ENCODE measurements around the gene SLC46A1. TPM values are rescaled to one million over a fixed set of nuclear protein-coding genes. Genes with fewer than 3 reads are reported as not detected.

SLC46A1 gene
- total and polyA plus RNA-seq, 2 donors (not counting 1 experiment from before 2014, with no cell fraction given), result 4.6 to 5.1 TPM

- Histone ChIP-seq H3K4me2 (ENCODE audit: extremely low read depth, insufficient read depth, low read length) (no peak overlapping the region), H4K20me1 (ENCODE audit: control insufficient read depth, extremely low read depth, insufficient read depth, low read length) (no peaks in the 10 kb centered on the region), H3K4me3 (replicated peaks in 1 of 4; ENCODE audit: control extremely low read depth in 1 of 4, insufficient read depth in 1 of 4, low read depth in 3 of 4, low read length in 4 of 4) (no peak overlapping the region), H3K36me3 (ENCODE audit: control insufficient read depth, insufficient read depth, low read length) (no peaks in the 10 kb centered on the region), H3K27ac (ENCODE audit: insufficient read depth, low read length) (no peak overlapping the region), H3K9me3 (ENCODE audit: control insufficient read depth, insufficient read depth, low read depth, low read length) (no peaks in the 10 kb centered on the region), H3K9ac (ENCODE audit: insufficient read depth, low read length) (no peak overlapping the region), H3K4me1 (ENCODE audit: control insufficient read depth, extremely low read depth, insufficient read depth, low read length) (peaks cover 5% of the 10 kb centered on the region), H3K79me2 (ENCODE audit: control insufficient read depth, insufficient read depth, low read length) (no peaks in the 10 kb centered on the region), H3K27me3 (ENCODE audit: control insufficient read depth, insufficient read depth, low read length) (no peaks in the 10 kb centered on the region), H2AFZ (ENCODE audit: low read length) (no peak overlapping the region)
- DNase-seq (ENCODE audit: low read depth in 2 of 2), result no peak
- no peak for TF ChIP-seq CTCF (conservative IDR thresholded peaks at IDR 0.05 in 1 of 2, IDR thresholded peaks at IDR 0.05 in 1 of 2; ENCODE audit: low read depth in 1 of 2, low read length in 2 of 2)
- no peak for TF ChIP-seq EZH2 (IDR thresholded peaks at IDR 0.05; ENCODE audit: low read length, missing control alignments)
Measured at GRCh38 chr17:28367641-28368305, 38.2 kb downstream of the SLC46A1 start.

GRCh38 chr17:28366605-28367004 lies 39.4 kb downstream of the SLC46A1 start:
- no peaks in the 10 kb centered on the region for H3K27me3 ChIP-seq (ENCODE audit: control insufficient read depth, insufficient read depth, low read length)
- no peak for TF ChIP-seq CTCF (conservative IDR thresholded peaks at IDR 0.05 in 1 of 2, IDR thresholded peaks at IDR 0.05 in 1 of 2; ENCODE audit: low read depth in 1 of 2, low read length in 2 of 2)
- no peak for TF ChIP-seq EZH2 (IDR thresholded peaks at IDR 0.05; ENCODE audit: low read length, missing control alignments)
- no peak overlapping the region for H3K9ac ChIP-seq (ENCODE audit: insufficient read depth, low read length)
- no peak overlapping the region for H3K4me3 ChIP-seq (replicated peaks in 1 of 4; ENCODE audit: control extremely low read depth in 1 of 4, insufficient read depth in 1 of 4, low read depth in 3 of 4, low read length in 4 of 4)
- no peaks in the 10 kb centered on the region for H3K36me3 ChIP-seq (ENCODE audit: control insufficient read depth, insufficient read depth, low read length)
- no peak overlapping the region for H2AFZ ChIP-seq (ENCODE audit: low read length)
- no peaks in the 10 kb centered on the region for H4K20me1 ChIP-seq (ENCODE audit: control insufficient read depth, extremely low read depth, insufficient read depth, low read length)
- no peaks in the 10 kb centered on the region for H3K79me2 ChIP-seq (ENCODE audit: control insufficient read depth, insufficient read depth, low read length)
- peaks cover 5% of the 10 kb centered on the region for H3K4me1 ChIP-seq (ENCODE audit: control insufficient read depth, extremely low read depth, insufficient read depth, low read length)
- no peak overlapping the region for H3K27ac ChIP-seq (ENCODE audit: insufficient read depth, low read length)
- H3K9me3 ChIP-seq (ENCODE audit: control insufficient read depth, insufficient read depth, low read depth, low read length), result no peaks in the 10 kb centered on the region
- no peak for DNase-seq (ENCODE audit: low read depth in 2 of 2)
- H3K4me2 ChIP-seq (ENCODE audit: extremely low read depth, insufficient read depth, low read length), result no peak overlapping the region

- Histone ChIP-seq H3K36me3 (ENCODE audit: control insufficient read depth, insufficient read depth, low read length) (peaks cover 2% of the 10 kb centered on the region), H4K20me1 (ENCODE audit: control insufficient read depth, extremely low read depth, insufficient read depth, low read length) (no peaks in the 10 kb centered on the region), H2AFZ (ENCODE audit: low read length) (no peak overlapping the region), H3K27ac (ENCODE audit: insufficient read depth, low read length) (no peak overlapping the region), H3K9me3 (ENCODE audit: control insufficient read depth, insufficient read depth, low read depth, low read length) (no peaks in the 10 kb centered on the region), H3K4me1 (ENCODE audit: control insufficient read depth, extremely low read depth, insufficient read depth, low read length) (no peaks in the 10 kb centered on the region), H3K9ac (ENCODE audit: insufficient read depth, low read length) (no peak overlapping the region), H3K4me3 (replicated peaks in 1 of 4; ENCODE audit: control extremely low read depth in 1 of 4, insufficient read depth in 1 of 4, low read depth in 3 of 4, low read length in 4 of 4) (no peak overlapping the region), H3K4me2 (ENCODE audit: extremely low read depth, insufficient read depth, low read length) (no peak overlapping the region), H3K79me2 (ENCODE audit: control insufficient read depth, insufficient read depth, low read length) (no peaks in the 10 kb centered on the region), H3K27me3 (ENCODE audit: control insufficient read depth, insufficient read depth, low read length) (no peaks in the 10 kb centered on the region)
- TF ChIP-seq EZH2 (IDR thresholded peaks at IDR 0.05; ENCODE audit: low read length, missing control alignments), result no peak
- TF ChIP-seq CTCF (conservative IDR thresholded peaks at IDR 0.05 in 1 of 2, IDR thresholded peaks at IDR 0.05 in 1 of 2; ENCODE audit: low read depth in 1 of 2, low read length in 2 of 2), result no peak
- DNase-seq (ENCODE audit: low read depth in 2 of 2), result no peak
Measured at GRCh38 chr17:28365487-28365886, 40.5 kb downstream of the SLC46A1 start.

Measured in fibroblast of lung (primary cell).